ENCODE data around the gene N4BP2.

N4BP2 gene

DNA sequence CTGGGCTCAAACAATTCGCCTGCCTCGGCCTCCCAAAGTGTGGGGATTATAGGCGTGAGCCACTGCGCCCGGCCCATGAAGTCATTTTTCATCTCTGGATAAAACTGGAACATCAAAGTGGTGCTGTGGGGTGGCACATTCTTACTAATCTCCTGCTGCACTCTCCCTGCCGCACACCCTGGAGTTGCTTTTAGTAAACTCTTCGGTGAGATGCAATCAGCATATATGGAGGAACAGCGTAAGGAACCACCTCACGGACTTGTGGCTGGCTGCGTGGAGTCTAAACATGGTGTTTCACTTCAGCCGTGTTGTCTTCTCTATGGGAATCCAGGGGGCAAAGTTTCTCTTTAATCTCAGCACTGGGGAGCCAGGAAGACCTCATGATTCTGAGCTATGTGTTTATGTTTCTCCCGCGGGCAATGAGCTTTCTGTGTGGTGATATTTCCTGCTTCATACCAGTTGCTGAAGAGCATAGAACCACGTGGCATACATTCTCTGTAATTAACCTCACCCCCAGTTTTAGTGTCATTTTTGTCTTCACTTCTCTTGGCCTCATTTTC is 138.0 kb downstream of the N4BP2 start:
- DNase-seq (ENCODE audit: low read depth), result no peak
- TF ChIP-seq, protein P1, sequence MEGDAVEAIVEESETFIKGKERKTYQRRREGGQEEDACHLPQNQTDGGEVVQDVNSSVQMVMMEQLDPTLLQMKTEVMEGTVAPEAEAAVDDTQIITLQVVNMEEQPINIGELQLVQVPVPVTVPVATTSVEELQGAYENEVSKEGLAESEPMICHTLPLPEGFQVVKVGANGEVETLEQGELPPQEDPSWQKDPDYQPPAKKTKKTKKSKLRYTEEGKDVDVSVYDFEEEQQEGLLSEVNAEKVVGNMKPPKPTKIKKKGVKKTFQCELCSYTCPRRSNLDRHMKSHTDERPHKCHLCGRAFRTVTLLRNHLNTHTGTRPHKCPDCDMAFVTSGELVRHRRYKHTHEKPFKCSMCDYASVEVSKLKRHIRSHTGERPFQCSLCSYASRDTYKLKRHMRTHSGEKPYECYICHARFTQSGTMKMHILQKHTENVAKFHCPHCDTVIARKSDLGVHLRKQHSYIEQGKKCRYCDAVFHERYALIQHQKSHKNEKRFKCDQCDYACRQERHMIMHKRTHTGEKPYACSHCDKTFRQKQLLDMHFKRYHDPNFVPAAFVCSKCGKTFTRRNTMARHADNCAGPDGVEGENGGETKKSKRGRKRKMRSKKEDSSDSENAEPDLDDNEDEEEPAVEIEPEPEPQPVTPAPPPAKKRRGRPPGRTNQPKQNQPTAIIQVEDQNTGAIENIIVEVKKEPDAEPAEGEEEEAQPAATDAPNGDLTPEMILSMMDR (conservative IDR thresholded peaks at IDR 0.05; ENCODE audit: control insufficient read depth, insufficient read depth, low read depth, low read length), result no peak
- H3K4me3 ChIP-seq (ENCODE audit: control insufficient read depth, low read depth, low read length), result no peak overlapping the region

DNA sequence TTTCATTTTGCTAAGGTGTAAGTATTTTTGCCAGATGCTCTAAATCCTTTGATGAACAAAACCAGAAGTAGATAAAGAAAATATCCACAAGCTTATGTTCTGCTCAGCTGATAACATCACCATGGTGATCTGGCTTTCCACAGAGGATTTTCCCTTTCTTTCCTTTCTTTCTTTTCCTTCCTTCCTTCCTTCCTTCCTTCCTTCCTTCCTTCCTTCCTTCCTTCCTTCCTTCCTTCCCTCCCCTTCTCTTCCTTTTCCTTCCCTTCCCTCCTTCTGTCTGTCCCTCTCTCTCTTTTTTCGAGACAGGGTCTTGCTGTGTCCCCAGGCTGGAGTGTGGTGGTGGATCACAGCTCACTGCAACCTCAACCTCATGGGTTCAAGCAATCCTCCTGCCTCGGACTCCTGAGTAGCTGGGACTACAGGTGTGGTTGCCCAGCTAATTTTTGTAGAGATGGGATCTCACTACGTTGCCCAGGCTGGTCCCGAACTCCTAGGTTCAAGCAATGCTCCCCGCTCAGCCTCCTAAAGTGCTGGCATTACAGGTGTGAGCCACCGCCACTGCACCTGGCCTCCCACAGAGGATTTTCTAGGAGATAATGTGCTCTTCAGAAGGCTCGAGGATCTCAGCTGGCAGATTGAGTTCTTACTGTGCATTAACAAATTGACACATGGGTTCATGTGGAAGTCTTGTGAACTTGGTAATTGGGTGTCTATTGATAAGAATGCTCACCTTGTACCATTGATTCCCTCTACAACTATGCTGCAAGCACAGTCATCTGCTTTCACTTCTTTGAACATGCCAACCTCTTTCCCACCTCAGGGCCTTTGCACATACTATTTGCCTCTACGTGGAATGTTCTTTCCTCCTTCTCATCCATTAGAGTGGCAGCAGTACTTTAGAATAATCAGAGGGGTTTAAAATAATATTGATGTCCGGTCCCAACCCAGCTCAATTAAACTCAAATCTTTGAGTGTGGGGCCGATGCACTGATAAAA is 138.8 kb downstream of the N4BP2 start:
- no peak overlapping the region for H3K4me3 ChIP-seq (ENCODE audit: control insufficient read depth, low read depth, low read length)
- DNase-seq (ENCODE audit: low read depth), result no peak
- TF ChIP-seq, protein P1 (conservative IDR thresholded peaks at IDR 0.05; ENCODE audit: control insufficient read depth, insufficient read depth, low read depth, low read length), result no peak

DNA sequence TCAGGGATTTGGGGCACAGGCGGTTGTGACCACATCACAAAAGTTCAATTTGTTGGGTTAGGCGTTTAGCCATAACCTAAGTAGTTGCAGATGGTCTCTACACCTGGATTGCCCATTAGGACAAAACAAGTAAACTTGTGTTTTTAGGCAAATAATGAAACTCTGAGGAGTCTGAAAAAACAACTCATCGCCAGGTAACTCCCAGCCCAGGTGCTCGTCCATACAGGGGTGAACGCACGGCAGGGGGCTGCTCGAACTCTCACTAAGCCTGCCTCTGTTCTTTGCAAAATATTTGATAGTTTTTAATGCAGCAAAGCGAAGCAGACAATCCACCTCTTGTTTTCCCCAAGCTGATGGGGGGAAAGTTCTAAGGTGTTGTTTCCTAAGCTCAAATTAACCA is 139.6 kb downstream of the N4BP2 start:
- no peak for DNase-seq (ENCODE audit: low read depth)
- no peak overlapping the region for H3K4me3 ChIP-seq (ENCODE audit: control insufficient read depth, low read depth, low read length)
- TF ChIP-seq, protein P1 (conservative IDR thresholded peaks at IDR 0.05; ENCODE audit: control insufficient read depth, insufficient read depth, low read depth, low read length), result no peak

DNA sequence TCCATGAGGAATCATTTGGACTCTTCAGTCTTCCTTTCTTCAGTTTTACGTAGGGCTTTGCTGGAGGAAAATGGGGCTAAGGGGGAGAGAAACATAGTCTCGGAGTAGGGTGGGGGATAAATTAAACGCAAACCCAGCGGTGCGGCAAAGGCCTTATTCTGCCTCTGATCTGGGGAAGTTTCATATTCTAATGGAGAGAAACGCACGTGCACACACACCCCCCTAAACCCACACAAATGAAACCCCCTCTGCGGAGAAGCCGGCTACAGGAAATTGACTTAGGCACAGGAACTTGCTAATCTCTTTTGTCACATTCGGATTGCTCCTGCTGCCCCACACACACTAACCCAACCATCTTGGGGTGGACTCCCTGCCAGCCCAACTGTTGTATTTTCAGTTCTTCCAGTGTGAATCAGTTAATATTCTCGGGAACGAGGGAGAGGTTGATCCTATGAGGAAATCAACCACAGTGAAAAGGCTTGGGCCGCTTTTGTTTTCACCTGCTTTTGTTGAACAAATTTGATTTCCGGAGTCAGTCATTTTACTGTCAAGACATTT is 140.2 kb downstream of the N4BP2 start, which contains the start of gene RHOH:
Gene RHOH, plus strand, starts transcription at position 308 of the 558 bp plus-strand sequence. CDS start 46,356 bp downstream, outside the sequence.
- DNase-seq (ENCODE audit: low read depth), result no peak
- no peak within 1 kb of the TSS for H3K4me3 ChIP-seq (ENCODE audit: control insufficient read depth, low read depth, low read length)
- TF ChIP-seq, protein P1 (conservative IDR thresholded peaks at IDR 0.05; ENCODE audit: control insufficient read depth, insufficient read depth, low read depth, low read length), result no peak

DNA sequence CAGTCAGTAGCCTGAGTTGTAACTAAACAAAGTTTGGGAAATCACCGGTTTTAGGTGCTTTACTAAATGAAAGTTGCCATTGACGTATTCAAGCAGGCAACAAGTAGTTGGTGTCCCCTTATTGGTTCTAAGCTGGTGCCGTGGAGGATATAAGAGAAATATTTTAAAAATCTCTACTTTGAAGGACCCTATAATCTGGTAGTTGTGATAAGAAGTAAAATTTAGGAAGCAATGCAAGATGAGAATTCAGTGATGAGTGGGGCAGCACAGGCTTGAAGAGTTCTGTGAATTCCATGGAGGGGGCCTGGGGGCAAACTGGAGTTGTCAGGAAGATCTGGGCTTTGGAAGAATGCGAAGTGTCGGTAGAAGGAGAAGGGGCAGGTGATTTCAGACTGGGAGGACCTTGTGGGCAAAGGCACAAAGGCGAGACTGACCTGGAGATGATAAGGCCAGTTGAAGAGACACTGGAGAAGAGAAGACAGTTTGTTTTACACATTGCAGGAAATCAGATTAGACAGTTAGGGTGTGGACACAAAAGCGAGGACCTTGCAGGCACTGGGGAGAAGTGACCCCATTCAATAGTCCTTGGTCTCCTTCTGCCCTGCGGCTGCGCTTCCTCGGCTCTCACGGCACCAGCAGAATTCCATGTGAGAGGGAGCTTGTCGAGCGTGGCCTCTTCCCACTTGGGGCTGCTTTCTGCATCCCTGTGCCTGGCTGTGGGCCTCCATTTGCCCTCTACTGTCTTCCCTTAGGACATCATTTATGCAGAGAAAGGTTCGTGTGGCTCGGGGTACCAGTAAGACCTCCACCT is 141.4 kb downstream of the N4BP2 start:
- TF ChIP-seq, protein P1 (conservative IDR thresholded peaks at IDR 0.05; ENCODE audit: control insufficient read depth, insufficient read depth, low read depth, low read length), result no peak
- DNase-seq (ENCODE audit: low read depth), result no peak

DNA sequence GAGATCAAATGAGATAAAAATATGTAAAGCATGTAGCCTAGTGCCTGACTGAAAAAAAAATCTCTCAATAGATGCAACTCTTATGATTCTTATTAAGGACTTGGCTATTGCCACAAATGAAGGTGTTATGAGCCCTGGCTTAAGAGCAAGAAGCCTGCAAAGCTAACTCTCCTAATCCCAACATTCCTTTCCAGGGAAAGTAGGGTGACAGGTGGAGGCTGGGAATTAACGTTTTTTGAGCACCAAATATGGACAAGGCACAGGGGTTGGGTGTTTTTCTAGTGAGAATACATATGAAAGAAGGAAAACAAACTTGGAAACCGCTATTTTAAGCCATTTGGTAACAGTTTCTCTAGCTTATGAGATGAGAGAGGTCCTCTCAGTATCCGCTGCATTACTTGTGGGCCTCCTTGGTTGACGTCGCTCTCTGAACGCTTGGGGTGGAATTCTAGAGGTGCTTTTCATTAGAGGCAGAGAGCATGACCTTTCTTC is 142.6 kb downstream of the N4BP2 start:
- no peak overlapping the region for H3K4me3 ChIP-seq (ENCODE audit: control insufficient read depth, low read depth, low read length)
- TF ChIP-seq, protein P1 (conservative IDR thresholded peaks at IDR 0.05; ENCODE audit: control insufficient read depth, insufficient read depth, low read depth, low read length), result no peak
- no peak for DNase-seq (ENCODE audit: low read depth)

More for the DNA sequence above, 141.4 kb downstream of the N4BP2 start:
- no peak overlapping the region for H3K4me3 ChIP-seq (ENCODE audit: control insufficient read depth, low read depth, low read length)

Measured in fibroblast of mammary gland (primary cell).